ENCODE results near the gene ARL16. TPM values are rescaled to one million over a fixed set of nuclear protein-coding genes. Genes with fewer than 3 reads are reported as not detected.

The ARL16 gene
- polyA plus RNA-seq, 1 experiment = 44.7 TPM

DNA sequence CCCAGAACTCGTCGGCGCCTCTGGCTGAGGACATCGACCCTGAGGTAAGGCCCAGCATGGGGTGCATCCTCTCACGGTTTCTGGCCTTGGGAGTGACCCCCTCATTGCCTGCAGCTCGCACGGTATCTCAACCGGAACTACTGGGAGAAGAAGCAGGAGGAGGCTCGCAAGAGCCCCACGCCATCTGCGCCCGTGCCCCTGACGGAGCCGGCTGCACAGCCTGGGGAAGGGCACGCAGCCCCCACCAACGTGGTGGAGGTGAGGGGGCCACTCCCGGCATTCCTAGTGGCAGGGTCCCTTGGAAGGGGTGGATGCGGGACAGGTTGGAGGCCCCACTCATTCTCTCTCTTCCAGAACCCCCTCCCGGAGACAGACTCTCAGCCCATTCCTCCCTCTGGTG, 11.2 kb upstream of the ARL16 start:
- ChIA-PET CTCF (no interaction called here), POLR2A (interaction anchor here (1.5 kb wide), 1 partner anchor 9 kb away, joined by 6 read pairs; no protein-coding TSS in a partner anchor)
- no peak for DNase-seq (ENCODE audit: low read depth, low spot score)
- TF ChIP-seq, protein P1, sequence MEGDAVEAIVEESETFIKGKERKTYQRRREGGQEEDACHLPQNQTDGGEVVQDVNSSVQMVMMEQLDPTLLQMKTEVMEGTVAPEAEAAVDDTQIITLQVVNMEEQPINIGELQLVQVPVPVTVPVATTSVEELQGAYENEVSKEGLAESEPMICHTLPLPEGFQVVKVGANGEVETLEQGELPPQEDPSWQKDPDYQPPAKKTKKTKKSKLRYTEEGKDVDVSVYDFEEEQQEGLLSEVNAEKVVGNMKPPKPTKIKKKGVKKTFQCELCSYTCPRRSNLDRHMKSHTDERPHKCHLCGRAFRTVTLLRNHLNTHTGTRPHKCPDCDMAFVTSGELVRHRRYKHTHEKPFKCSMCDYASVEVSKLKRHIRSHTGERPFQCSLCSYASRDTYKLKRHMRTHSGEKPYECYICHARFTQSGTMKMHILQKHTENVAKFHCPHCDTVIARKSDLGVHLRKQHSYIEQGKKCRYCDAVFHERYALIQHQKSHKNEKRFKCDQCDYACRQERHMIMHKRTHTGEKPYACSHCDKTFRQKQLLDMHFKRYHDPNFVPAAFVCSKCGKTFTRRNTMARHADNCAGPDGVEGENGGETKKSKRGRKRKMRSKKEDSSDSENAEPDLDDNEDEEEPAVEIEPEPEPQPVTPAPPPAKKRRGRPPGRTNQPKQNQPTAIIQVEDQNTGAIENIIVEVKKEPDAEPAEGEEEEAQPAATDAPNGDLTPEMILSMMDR (IDR thresholded peaks at IDR 0.05; ENCODE audit: low read depth, low read length) = no peak
- Histone ChIP-seq H3K4me3 (ENCODE audit: low read depth, low read length) (no peak overlapping the region), H3K9me3 (ENCODE audit: control insufficient read depth, insufficient read depth, low read length) (no peaks in the 10 kb centered on the region; the same call in 1 of the 2 replicates), H3K27me3 (ENCODE audit: control insufficient read depth, insufficient read depth, low read length) (no peaks in the 10 kb centered on the region), H3K27ac (ENCODE audit: low read depth, low read length) (no peak overlapping the region)

DNA sequence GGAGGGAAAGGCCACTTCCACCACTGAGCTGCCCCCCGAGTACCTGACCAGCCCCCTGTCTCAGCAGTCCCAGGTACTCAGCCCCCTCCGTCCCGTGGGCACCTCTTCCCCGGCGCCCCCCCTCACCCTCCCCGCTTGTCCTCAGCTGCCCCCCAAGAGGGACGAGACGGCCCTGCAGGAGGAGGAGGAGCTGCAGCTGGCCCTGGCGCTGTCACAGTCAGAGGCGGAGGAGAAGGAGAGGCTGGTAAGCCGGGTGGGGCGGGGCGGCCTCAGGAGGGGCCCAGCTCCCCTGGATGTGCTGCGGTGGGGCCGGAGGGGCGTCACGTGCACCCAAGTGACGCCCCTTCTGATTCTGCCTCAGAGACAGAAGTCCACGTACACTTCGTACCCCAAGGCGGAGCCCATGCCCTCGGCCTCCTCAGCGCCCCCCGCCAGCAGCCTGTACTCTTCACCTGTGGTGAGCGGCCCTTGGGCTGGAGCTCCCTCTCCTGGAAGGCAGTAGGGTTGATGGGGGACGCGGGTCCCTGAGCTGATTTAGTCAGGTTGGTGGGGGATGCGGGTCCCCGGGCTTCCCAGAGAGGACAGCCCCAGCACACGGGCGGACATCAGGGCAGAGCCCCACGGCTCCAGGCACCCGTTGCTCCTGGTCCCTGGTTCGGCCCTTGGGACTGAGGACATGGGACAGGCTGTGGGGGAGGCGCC, 10.1 kb upstream of the ARL16 start:
- TF ChIP-seq, protein P1 (IDR thresholded peaks at IDR 0.05; ENCODE audit: low read depth, low read length) = no peak

DNA sequence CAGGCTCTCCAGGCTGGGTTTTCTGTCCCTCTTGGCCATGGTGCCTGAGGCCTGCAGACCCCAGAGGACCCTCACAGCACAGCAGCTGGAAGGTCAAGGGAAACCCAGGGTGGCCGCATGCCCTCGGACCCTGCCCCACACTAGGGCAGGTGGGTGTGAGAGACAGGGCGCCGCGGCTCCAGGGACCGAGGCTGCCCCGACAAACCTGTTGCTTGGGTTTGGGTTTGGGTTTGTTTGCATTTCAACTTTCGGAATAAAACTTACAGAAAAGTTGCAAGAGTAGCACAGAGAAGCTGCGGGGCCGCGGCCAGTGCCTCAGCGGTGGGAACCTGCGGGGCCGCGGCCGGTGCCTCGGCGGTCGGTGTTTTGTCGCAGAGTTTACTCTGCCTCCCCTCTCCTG, 8.0 kb upstream of the ARL16 start:
- H3K4me3 ChIP-seq (ENCODE audit: low read depth, low read length) = no peak overlapping the region
- ChIA-PET CTCF (no interaction called here), POLR2A (interaction anchor here (1.0 to 1.1 kb wide), 2 partner anchors 8 to 11 kb away, joined by 3 read pairs; partner anchors contain the start of genes ARL16, HGS and MRPL12)
- no peak for DNase-seq (ENCODE audit: low read depth, low spot score)
- no peak overlapping the region for H3K27ac ChIP-seq (ENCODE audit: low read depth, low read length)
- H3K27me3 ChIP-seq (ENCODE audit: control insufficient read depth, insufficient read depth, low read length) = no peaks in the 10 kb centered on the region
- TF ChIP-seq, protein P1 (IDR thresholded peaks at IDR 0.05; ENCODE audit: low read depth, low read length) = no peak
- no peaks in the 10 kb centered on the region; the same call in 1 of the 2 replicates for H3K9me3 ChIP-seq (ENCODE audit: control insufficient read depth, insufficient read depth, low read length)

More for the DNA sequence above, 10.1 kb upstream of the ARL16 start:
- CTCF ChIA-PET = no interaction called here
- Histone ChIP-seq H3K27me3 (ENCODE audit: control insufficient read depth, insufficient read depth, low read length) (no peaks in the 10 kb centered on the region), H3K9me3 (ENCODE audit: control insufficient read depth, insufficient read depth, low read length) (no peaks in the 10 kb centered on the region; the same call in 1 of the 2 replicates), H3K27ac (ENCODE audit: low read depth, low read length) (no peak overlapping the region), H3K4me3 (ENCODE audit: low read depth, low read length) (no peak overlapping the region)
- POLR2A ChIA-PET = interaction anchor here (0.8 kb wide), 1 partner anchor 10 kb away, joined by 3 read pairs; the partner anchor contains the start of gene MRPL12
- DNase-seq (ENCODE audit: low read depth, low spot score) = no peak

DNA sequence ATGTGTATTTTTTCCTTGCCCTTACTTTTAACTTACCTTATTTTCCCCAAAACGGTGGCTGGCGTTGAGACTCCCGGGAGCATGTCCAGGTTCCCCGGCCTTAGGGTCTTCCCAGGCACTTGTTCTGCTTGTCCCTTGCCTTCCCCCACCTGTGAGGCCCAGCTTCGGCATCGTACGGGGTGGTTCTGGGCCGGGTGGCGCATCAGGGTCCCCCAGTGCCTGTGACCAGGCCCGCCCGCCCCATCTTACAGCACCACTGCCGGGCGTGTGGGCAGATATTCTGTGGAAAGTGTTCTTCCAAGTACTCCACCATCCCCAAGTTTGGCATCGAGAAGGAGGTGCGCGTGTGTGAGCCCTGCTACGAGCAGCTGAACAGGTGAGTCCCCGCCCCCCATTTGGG, 7.6 kb upstream of the ARL16 start:
- Histone ChIP-seq H3K27me3 (ENCODE audit: control insufficient read depth, insufficient read depth, low read length) (no peaks in the 10 kb centered on the region), H3K9me3 (ENCODE audit: control insufficient read depth, insufficient read depth, low read length) (no peaks in the 10 kb centered on the region; the same call in 1 of the 2 replicates), H3K4me3 (ENCODE audit: low read depth, low read length) (no peak overlapping the region), H3K27ac (ENCODE audit: low read depth, low read length) (no peak overlapping the region)
- CTCF ChIA-PET = no interaction called here
- POLR2A ChIA-PET = interaction anchor here (1.0 kb wide), 1 partner anchor 12 kb away, joined by 3 read pairs; the partner anchor contains the start of gene MRPL12
- TF ChIP-seq, protein P1 (IDR thresholded peaks at IDR 0.05; ENCODE audit: low read depth, low read length) = no peak
- DNase-seq (ENCODE audit: low read depth, low spot score) = no peak

DNA sequence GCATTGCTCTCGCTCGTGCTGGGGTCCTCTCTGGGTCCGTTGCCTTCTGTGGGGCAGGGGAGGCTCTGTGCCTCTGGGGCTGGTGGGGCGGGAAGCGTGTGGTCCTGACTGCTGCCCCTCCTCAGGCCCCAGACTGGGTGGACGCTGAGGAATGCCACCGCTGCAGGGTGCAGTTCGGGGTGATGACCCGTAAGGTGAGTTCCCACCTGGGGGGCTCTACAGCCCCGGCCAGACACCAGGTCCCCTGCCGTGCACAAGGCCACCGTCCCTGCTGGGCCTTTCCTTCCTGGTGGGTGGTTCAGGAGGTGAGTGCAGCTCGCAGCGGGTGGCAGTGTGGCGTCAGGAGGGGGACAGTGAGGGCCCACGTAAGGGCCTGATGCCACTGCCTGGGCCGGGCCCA, 7.0 kb upstream of the ARL16 start:
- TF ChIP-seq, protein P1 (IDR thresholded peaks at IDR 0.05; ENCODE audit: low read depth, low read length) = no peak
- Histone ChIP-seq H3K4me3 (ENCODE audit: low read depth, low read length) (no peak overlapping the region), H3K27ac (ENCODE audit: low read depth, low read length) (no peak overlapping the region), H3K27me3 (ENCODE audit: control insufficient read depth, insufficient read depth, low read length) (no peaks in the 10 kb centered on the region), H3K9me3 (ENCODE audit: control insufficient read depth, insufficient read depth, low read length) (no peaks in the 10 kb centered on the region; the same call in 1 of the 2 replicates)
- ChIA-PET CTCF (no interaction called here), POLR2A (no interaction called here)
- DNase-seq (ENCODE audit: low read depth, low spot score) = no peak

Data from AG04450 (cell line).